Upper lobe of right lung (tissue), 1 donor: ENCODE results near the gene SMARCA1. TPM values are rescaled to one million over a fixed set of nuclear protein-coding genes. Genes with fewer than 3 reads are reported as not detected.

ENCODE experiments used
- ATAC-seq: fragments of 200-7000 bp; cut with Tn5 transposase; one replicate; pipeline ENCODE4 v1.9.1; 2020; ENCODE audit warnings: mild to moderate bottlenecking, moderate library complexity
- DNase-seq: peaks from one replicate; pipeline ENCODE4 v3.0.0-alpha.2; 2020
- H3K27ac ChIP-seq: fragments of 200-600 bp; one replicate; pipeline ENCODE4 v1.8.0; 2022
- H3K27me3 ChIP-seq: fragments of 200-600 bp; one replicate; pipeline ENCODE4 v1.8.0; 2022; ENCODE audit warnings: mild to moderate bottlenecking
- H3K36me3 ChIP-seq: fragments of 200-600 bp; one replicate; pipeline ENCODE4 v1.8.0; 2022
- H3K4me1 ChIP-seq: fragments of 200-600 bp; one replicate; pipeline ENCODE4 v1.8.0; 2022
- H3K4me3 ChIP-seq: fragments of 200-600 bp; one replicate; pipeline ENCODE4 v1.8.0; 2022; ENCODE audit warnings: mild to moderate bottlenecking
- H3K9me3 ChIP-seq: fragments of 200-600 bp; one replicate; pipeline ENCODE4 v1.8.0; 2022
- CTCF ChIP-seq: fragments of 200-600 bp; IDR thresholded peaks from one replicate; pipeline ENCODE4 v1.8.0; 2022; ENCODE audit warnings: antibody characterized with exemption
- intact Hi-C: fragments of 100-400 bp; cut with DNase I; formaldehyde crosslinking; loops from one replicate; pipeline ENCODE4 v1.11.0; 2022
- total RNA-seq: library from RNA; stranded (reverse); fragmentation: NEBNext Ultra II Directional; extraction: Animal tissue kit (Norgen Biotek cat#: 25700); gene quantifications from one replicate; pipeline ENCODE4 v1.2.1, GENCODE V29; 2021
- donor health status: DM: no; HTN: yes; CAD: no; lungs with severe emphysema.

The SMARCA1 gene
- total RNA-seq, 1 donor from 2014 or later = 26.9 TPM

- intact Hi-C loops = no loop called here
- Histone ChIP-seq H3K4me1 (no peaks in the 10 kb centered on the region), H3K9me3 (no peaks in the 10 kb centered on the region), H3K4me3 (no peak overlapping the region), H3K27ac (no peak overlapping the region), H3K27me3 (no peaks in the 10 kb centered on the region), H3K36me3 (no peaks in the 10 kb centered on the region)
- no peak for ATAC-seq
- no peak for TF ChIP-seq CTCF
- DNase-seq = no peak
Measured at GRCh38 chrX:129449148-129449547, 74.1 kb downstream of the SMARCA1 start.

GRCh38 chrX:129445436-129445835 lies 77.9 kb downstream of the SMARCA1 start:
- H3K27me3 ChIP-seq = no peaks in the 10 kb centered on the region
- TF ChIP-seq CTCF = no peak
- H3K36me3 ChIP-seq = no peaks in the 10 kb centered on the region
- no peak for ATAC-seq
- no peaks in the 10 kb centered on the region for H3K4me1 ChIP-seq
- no peak for DNase-seq
- H3K4me3 ChIP-seq = no peak overlapping the region
- no peak overlapping the region for H3K27ac ChIP-seq
- H3K9me3 ChIP-seq = no peaks in the 10 kb centered on the region
- intact Hi-C loops = no loop called here

GRCh38 chrX:129433945-129434344 lies 89.3 kb downstream of the SMARCA1 start:
- Histone ChIP-seq H3K4me3 (no peak overlapping the region), H3K27ac (no peak overlapping the region), H3K4me1 (no peaks in the 10 kb centered on the region), H3K27me3 (no peaks in the 10 kb centered on the region), H3K36me3 (no peaks in the 10 kb centered on the region), H3K9me3 (no peaks in the 10 kb centered on the region)
- TF ChIP-seq CTCF = no peak
- DNase-seq (no peak), ATAC-seq (no peak)
- intact Hi-C loops = no loop called here

GRCh38 chrX:129433461-129433860 lies 89.8 kb downstream of the SMARCA1 start:
- intact Hi-C loops = no loop called here
- no peak for ATAC-seq
- TF ChIP-seq CTCF = no peak

GRCh38 chrX:129427267-129427666 lies 96.0 kb downstream of the SMARCA1 start:
- no peak for DNase-seq
- no peak overlapping the region for H3K4me3 ChIP-seq
- H3K36me3 ChIP-seq = no peaks in the 10 kb centered on the region
- intact Hi-C loops = no loop called here
- no peaks in the 10 kb centered on the region for H3K9me3 ChIP-seq
- TF ChIP-seq CTCF = no peak
- H3K27me3 ChIP-seq = no peaks in the 10 kb centered on the region
- H3K4me1 ChIP-seq = no peaks in the 10 kb centered on the region
- ATAC-seq = no peak
- no peak overlapping the region for H3K27ac ChIP-seq

More at GRCh38 chrX:129433461-129433860, 89.8 kb downstream of the SMARCA1 start:
- no peaks in the 10 kb centered on the region for H3K27me3 ChIP-seq
- H3K9me3 ChIP-seq = no peaks in the 10 kb centered on the region
- DNase-seq = no peak
- no peaks in the 10 kb centered on the region for H3K36me3 ChIP-seq
- H3K4me3 ChIP-seq = no peak overlapping the region
- no peaks in the 10 kb centered on the region for H3K4me1 ChIP-seq
- H3K27ac ChIP-seq = no peak overlapping the region

GRCh38 chrX:129423191-129423590 lies 100.1 kb downstream of the SMARCA1 start:
- TF ChIP-seq CTCF = no peak

More at GRCh38 chrX:129423191-129423590, 100.1 kb downstream of the SMARCA1 start:
- Histone ChIP-seq H3K4me3 (no peak overlapping the region), H3K27me3 (no peaks in the 10 kb centered on the region), H3K27ac (no peak overlapping the region), H3K36me3 (no peaks in the 10 kb centered on the region), H3K4me1 (no peaks in the 10 kb centered on the region), H3K9me3 (no peaks in the 10 kb centered on the region)
- intact Hi-C loops = no loop called here
- DNase-seq (no peak), ATAC-seq (no peak)
